Smooth muscle cell (in vitro differentiated cells): ENCODE measurements around the gene SPATA25. TPM values are rescaled to one million over a fixed set of nuclear protein-coding genes. Genes with fewer than 3 reads are reported as not detected.

Experiments used
- DNase-seq: peaks from one replicate; lab custom pipeline; 2025; ENCODE audit not compliant: unreplicated experiment; lab: John Stamatoyannopoulos, UW
- H2AFZ ChIP-seq: fragments of 200-600 bp; sonication (generic); 2 replicates; pipeline ENCODE4 v1.6.0; 2016; ENCODE audit warnings: antibody characterized with exemption, low read depth, mild to moderate bottlenecking
- H3F3A ChIP-seq: fragments of 200-600 bp; sonication (generic); 2 replicates; pipeline ENCODE4 v1.6.0; 2017; ENCODE audit warnings: antibody characterized with exemption, low read depth
- H3K27ac ChIP-seq: fragments of 200-600 bp; sonication (generic); 2 replicates; pipeline ENCODE4 v1.5.1; 2016; ENCODE audit warnings: low read depth, mild to moderate bottlenecking
- H3K27me3 ChIP-seq: fragments of 200-600 bp; sonication (generic); 2 replicates; pipeline ENCODE4 v1.6.1; 2016; ENCODE audit warnings: low read depth, mild to moderate bottlenecking
- H3K36me3 ChIP-seq: fragments of 200-600 bp; sonication (generic); 2 replicates; pipeline ENCODE4 v1.5.1; 2016; ENCODE audit warnings: low read depth
- H3K4me1 ChIP-seq: fragments of 200-600 bp; sonication (generic); 2 replicates; pipeline ENCODE4 v1.5.1; 2016; ENCODE audit warnings: low read depth
- H3K4me2 ChIP-seq: fragments of 200-600 bp; sonication (generic); 2 replicates; pipeline ENCODE4 v1.6.0; 2016; ENCODE audit warnings: mild to moderate bottlenecking
- H3K4me3 ChIP-seq: fragments of 200-600 bp; sonication (generic); 2 replicates; pipeline ENCODE4 v1.5.1; 2016; ENCODE audit warnings: mild to moderate bottlenecking
- H3K79me2 ChIP-seq: fragments of 200-600 bp; sonication (generic); 2 replicates; pipeline ENCODE4 v1.6.0; 2016; ENCODE audit warnings: low read depth, mild to moderate bottlenecking
- H3K9ac ChIP-seq: fragments of 200-600 bp; sonication (generic); 2 replicates; pipeline ENCODE4 v1.6.0; 2016; ENCODE audit warnings: low read depth
- H3K9me3 ChIP-seq: fragments of 200-600 bp; sonication (generic); replicated peaks from 2 replicates; pipeline ENCODE4 v1.5.1; 2016; ENCODE audit warnings: low read depth
- H4K20me1 ChIP-seq: fragments of 200-600 bp; sonication (generic); 2 replicates; pipeline ENCODE4 v1.6.0; 2016; ENCODE audit warnings: low read depth
- CTCF ChIP-seq: fragments of 200-600 bp; sonication (generic); IDR thresholded peaks from 2 replicates; pipeline ENCODE4 v1.5.1; 2017; ENCODE audit warnings: borderline replicate concordance, mild to moderate bottlenecking, antibody characterized with exemption; ENCODE audit not compliant: insufficient read depth, poor library complexity, severe bottlenecking
- WGBS: methylation state at CpG from one replicate; pipeline ENCODE4 v1.1.7; 2016; ENCODE audit warnings: low lambda C conversion rate; 5-methylcytosine and 5-hydroxymethylcytosine counted together
- polyA plus RNA-seq: library from polyadenylated mRNA; unstranded; fragments of >200 nt; fragmentation: Nextera tagmentation; extraction: Ambion mirVana; gene quantifications from 2 replicates; pipeline ENCODE4 v1.2.1, GENCODE V29; 2016
- total RNA-seq: library from RNA; depleted of rRNA; stranded (reverse); fragments of >200 nt; gene quantifications from 2 replicates; pipeline ENCODE4 v1.2.3, GENCODE V29; 2014

SPATA25 gene
- total and polyA plus RNA-seq, 2 experiments from 2014 or later: 0.43 to 0.54 TPM

GRCh38 chr20:45921337-45922189, 34.1 kb upstream of the SPATA25 start:
- no peaks in the 10 kb centered on the region for H4K20me1 ChIP-seq
- 84% methylated on average over 11 of the region's 11 CpGs for WGBS
- no peaks in the 10 kb centered on the region for H3K9me3 ChIP-seq
- H3K79me2 ChIP-seq: no peaks in the 10 kb centered on the region
- no peaks in the 10 kb centered on the region for H3K27me3 ChIP-seq
- H3K9ac ChIP-seq: no peak overlapping the region
- H3K4me3 ChIP-seq: no peak overlapping the region
- H3K36me3 ChIP-seq: no peaks in the 10 kb centered on the region
- no peak for TF ChIP-seq CTCF
- peaks cover 27% of the 10 kb centered on the region for H3K4me1 ChIP-seq
- H2AFZ ChIP-seq: no peak overlapping the region
- peaks cover 36% of the 10 kb centered on the region for H3F3A ChIP-seq
- H3K27ac ChIP-seq: peak overlapping the region; percentile 94
- H3K4me2 ChIP-seq: peak overlapping the region; percentile 41
- DNase-seq: no peak

- H3K36me3 ChIP-seq: no peaks in the 10 kb centered on the region
- H3K9ac ChIP-seq: peak overlapping the region; percentile 45
- H3K79me2 ChIP-seq: no peaks in the 10 kb centered on the region
- peak overlapping the region; percentile 94 for H3K27ac ChIP-seq
- no peak overlapping the region for H2AFZ ChIP-seq
- TF ChIP-seq CTCF: no peak
- peaks cover 21% of the 10 kb centered on the region for H3K4me1 ChIP-seq
- DNase-seq: no peak
- H3K9me3 ChIP-seq: no peaks in the 10 kb centered on the region
- no peaks in the 10 kb centered on the region for H4K20me1 ChIP-seq
- H3K4me3 ChIP-seq: no peak overlapping the region
- no peaks in the 10 kb centered on the region for H3K27me3 ChIP-seq
- peaks cover 34% of the 10 kb centered on the region for H3F3A ChIP-seq
- peak overlapping the region; percentile 33 for H3K4me2 ChIP-seq
- WGBS: 66% methylated on average over 9 of the region's 9 CpGs
Measured at GRCh38 chr20:45920462-45921336, 33.3 kb upstream of the SPATA25 start.

- 35% methylated on average over 11 of the region's 11 CpGs for WGBS
- H3K4me2 ChIP-seq: peak overlapping the region; percentile 33
- no peak for TF ChIP-seq CTCF
Measured at GRCh38 chr20:45919542-45920399, 32.3 kb upstream of the SPATA25 start.

More at GRCh38 chr20:45919542-45920399, 32.3 kb upstream of the SPATA25 start:
- DNase-seq: no peak
- Histone ChIP-seq H2AFZ (no peak overlapping the region), H3F3A (peaks cover 34% of the 10 kb centered on the region), H3K79me2 (no peaks in the 10 kb centered on the region), H3K9me3 (no peaks in the 10 kb centered on the region), H3K9ac (peak overlapping the region; percentile 74), H3K27me3 (no peaks in the 10 kb centered on the region), H4K20me1 (no peaks in the 10 kb centered on the region), H3K4me3 (no peak overlapping the region), H3K4me1 (peaks cover 16% of the 10 kb centered on the region), H3K27ac (peak overlapping the region; percentile 94), H3K36me3 (no peaks in the 10 kb centered on the region)
